HG03575 (cell line): Measurements from ENCODE around the gene SNRPD1.
"Not testable (repeated sequence)": the region's sequence is repeated elsewhere in the genome, so short reads cannot be mapped to it uniquely, and the experiment has no call there.

Experiments
- ATAC-seq: cut with Tn5 transposase; IDR thresholded peaks from one replicate; pipeline ENCODE4 v1.9.1; 2021; ENCODE audit not compliant: unreplicated experiment, insufficient number of reproducible peaks, low FRiP score; ENCODE audit errors: extremely low read depth

Gene SNRPD1

DNA sequence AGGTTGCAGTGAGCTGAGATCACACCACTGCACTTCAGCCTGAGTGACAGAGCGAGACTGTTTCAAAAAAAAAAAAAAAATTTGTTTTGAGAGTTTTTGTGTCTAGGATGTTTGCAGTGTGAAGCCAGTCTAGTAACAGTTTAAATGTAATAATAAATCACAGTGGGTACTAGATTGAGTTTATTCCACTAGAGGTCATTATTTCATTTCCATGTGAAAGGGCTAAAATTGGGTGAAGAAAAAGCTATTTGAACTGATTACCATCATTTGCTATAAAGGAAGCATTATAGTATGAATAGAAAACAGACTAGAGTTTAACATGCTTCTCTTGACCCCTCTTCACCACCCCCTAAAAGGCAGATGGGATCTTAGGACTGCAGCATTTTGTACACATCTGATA lies 20.3 kb downstream of the SNRPD1 start:
- ATAC-seq: no peak

GRCh38 chr18:21634588-21635199 lies 22.6 kb downstream of the SNRPD1 start:
- ATAC-seq: no peak

- ATAC-seq: no peak
Observed at GRCh38 chr18:21636769-21637168, 24.7 kb downstream of the SNRPD1 start.

DNA sequence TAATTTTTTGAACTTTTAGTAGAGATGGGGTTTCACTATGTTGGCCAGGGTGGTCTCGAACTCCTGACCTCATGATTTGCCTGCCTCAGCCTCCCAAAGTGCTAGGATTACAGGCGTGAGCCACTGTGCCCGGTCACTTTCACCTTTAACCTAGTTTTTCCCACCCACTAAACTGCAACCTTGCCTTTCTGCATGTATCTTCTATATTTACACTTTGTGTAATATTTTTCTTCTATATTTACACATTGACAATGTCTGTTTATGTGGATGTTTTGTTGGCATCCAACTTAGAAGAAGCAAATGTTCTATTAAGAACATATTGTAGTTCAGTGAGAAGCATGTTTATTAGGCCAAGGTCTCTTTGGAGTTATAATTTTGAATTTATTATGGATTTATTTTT lies 26.7 kb downstream of the SNRPD1 start:
- ATAC-seq: no peak

DNA sequence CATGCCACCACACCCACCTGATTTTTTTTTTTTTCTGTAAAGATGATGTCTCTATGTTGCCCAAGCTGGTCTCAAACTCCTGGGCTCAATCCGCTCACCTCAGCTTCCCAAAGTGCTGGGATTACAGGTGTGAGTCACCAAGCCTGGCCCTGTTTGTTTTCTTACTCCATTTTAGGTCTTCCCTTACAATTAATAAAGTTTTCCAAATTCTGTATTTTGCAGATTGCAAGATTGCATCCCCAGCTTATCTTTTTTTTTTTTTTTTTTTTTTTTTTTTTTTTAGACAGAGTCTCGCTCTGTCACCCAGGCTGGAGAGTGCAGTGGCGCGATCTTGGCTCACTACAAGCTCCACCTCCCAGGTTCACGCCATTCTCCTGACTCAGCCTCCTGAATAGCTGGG lies 28.3 kb downstream of the SNRPD1 start:
- not testable (repeated sequence) for ATAC-seq

DNA sequence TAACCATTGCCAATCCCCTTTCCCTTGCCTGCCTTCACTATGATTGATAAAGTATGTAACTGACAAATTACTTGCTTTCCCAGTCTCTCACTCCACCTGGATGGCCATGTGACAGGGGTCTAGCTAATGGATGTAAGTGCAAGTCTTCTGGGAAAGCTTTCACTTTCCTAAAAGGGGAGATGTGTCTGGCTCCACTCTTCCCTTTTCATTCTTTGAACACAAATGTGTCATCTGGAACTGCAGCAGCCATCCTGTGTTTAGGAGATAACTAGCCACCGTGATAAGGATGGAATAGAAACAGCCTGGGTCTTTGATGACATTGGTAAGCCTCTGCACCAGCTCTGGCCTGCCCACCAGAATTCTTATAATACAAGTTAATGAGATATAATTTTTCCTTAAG lies 38.2 kb downstream of the SNRPD1 start:
- ATAC-seq: no peak

DNA sequence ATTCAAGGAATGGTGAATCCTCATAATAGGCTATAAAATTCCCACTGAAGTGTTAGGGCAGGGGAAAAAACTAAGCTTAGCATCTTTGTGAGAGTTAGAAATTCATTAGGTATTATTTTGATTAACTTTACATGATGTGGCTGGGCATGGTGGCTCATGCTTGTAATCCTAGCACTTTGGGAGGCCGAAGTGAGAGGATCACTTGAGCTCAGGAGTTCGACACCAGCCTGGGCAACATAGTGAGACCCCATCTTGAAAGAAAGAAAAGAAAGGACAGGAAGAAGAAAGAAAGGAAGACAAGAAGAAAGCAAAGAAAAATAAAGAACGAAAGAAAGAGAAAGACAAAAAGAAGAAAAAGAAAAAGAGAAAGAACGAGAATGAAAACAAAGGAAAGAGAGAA lies 40.0 kb downstream of the SNRPD1 start:
- ATAC-seq: no peak

DNA sequence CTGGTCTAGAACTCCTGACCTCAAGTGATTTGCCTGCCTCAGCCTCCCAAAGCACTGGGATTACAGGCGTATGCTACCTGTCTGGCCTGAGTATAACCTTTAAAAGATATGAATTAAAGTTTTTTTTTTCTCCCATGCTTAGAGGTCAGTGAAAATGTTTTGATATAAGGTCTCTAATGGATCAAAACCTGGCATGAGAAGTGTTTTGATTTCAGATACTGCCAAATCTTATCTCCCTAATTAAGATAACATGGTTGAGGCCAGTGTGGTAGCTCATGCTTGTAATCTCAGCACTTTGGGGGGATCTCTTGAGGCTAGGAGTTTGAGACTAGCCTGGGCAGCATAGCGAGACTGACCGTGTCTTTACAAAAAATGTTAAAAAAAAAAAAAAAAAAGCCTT lies 41.2 kb downstream of the SNRPD1 start:
- ATAC-seq: no peak

GRCh38 chr18:21656402-21656801 lies 44.3 kb downstream of the SNRPD1 start:
- ATAC-seq: no peak

- no peak for ATAC-seq
Observed at GRCh38 chr18:21660078-21660477, 48.0 kb downstream of the SNRPD1 start.

DNA sequence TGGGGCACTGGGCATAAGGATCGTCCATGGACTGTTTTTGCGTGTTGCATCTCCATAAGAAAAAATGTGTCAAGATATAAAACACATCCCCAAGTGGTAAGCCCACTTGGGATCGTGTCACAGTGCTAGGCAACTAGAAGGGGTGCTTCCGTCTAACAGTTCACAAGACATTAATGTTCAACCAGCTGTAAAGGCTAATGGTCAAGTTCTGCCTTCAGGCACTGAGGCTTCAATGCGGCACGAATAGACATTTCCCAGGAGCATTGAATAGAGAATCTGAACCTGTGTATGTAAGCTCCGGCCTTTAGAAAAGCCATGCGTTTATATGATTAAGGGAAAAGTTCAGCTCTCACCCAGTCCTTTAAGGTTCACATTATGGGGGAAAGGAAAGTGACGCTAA lies 50.5 kb downstream of the SNRPD1 start:
- ATAC-seq: no peak

GRCh38 chr18:21663578-21663977 lies 51.5 kb downstream of the SNRPD1 start:
- no peak for ATAC-seq

DNA sequence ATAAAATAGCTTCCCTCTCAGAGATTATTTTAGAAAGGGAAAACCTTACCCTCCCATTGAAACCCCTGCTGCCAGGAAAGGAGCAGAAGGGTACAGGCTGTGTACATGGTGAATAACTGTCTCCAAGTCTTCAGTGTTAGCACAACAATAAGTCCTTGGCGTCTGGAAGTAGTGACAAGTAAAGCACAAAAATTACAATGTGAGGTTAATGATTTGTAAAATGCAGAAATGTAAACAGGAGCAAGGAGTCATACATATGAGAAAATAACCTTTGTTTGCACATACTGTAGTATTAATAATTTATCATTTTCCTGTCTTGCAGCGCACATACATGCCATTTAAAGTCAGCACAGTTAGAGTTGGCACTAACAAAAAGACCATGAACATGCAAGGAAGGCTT lies 52.0 kb downstream of the SNRPD1 start:
- ATAC-seq: no peak

DNA sequence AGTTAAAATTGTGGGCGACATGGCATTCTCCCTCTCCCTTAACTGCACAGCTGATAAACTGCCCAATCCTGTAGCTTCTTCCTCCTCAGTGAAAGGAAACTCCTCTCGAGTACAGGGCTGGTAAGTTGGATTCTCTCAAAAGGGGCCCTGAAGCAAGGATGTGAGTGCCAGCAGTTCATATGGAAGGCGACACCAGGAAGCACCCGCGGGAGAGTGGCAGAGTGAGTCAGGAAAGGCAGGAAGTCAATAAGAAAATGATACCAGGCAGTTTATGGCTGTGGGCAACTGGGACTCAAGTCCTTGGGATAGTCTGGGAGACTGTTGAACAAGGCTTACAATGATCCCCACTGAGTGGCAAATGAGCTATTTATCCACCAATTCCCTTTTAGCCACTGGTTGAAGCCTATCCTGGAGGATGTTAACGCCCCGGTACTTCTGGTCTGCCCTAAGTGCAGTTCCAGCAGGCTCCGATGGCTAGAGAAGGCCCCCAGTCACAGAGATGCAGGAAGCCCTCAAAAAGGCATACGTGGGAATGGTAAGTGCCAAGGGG lies 57.7 kb downstream of the SNRPD1 start:
- no peak for ATAC-seq

GRCh38 chr18:21672521-21673267 lies 60.6 kb downstream of the SNRPD1 start:
- ATAC-seq: no peak

DNA sequence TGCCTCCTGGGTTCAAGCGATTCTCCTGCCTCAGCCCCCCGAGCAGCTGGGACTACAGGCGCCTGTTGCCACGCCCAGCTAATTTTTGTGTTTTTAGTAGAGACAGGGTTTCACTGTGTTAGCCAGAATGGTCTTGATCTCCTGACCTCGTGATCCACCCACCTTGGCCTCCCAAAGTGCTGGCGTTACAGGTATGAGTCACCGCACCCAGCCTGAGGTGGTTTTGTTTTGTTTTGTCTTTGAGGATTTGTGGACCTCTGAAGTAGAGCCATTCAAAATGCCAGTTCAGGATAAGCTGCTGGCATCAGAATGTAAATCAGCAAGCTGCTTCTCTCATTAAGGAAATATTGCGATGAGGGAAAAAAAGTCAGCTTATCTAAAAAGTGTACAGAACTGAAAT lies 63.2 kb downstream of the SNRPD1 start:
- ATAC-seq: not testable (repeated sequence)

- no peak for ATAC-seq
Observed at GRCh38 chr18:21678859-21679258, 66.7 kb downstream of the SNRPD1 start.

- no peak for ATAC-seq
Observed at GRCh38 chr18:21680161-21680560, 68.0 kb downstream of the SNRPD1 start.

GRCh38 chr18:21682371-21683051 lies 70.4 kb downstream of the SNRPD1 start:
- no peak for ATAC-seq
